Measurements from ENCODE around the gene STEAP1B.

The STEAP1B gene

DNA sequence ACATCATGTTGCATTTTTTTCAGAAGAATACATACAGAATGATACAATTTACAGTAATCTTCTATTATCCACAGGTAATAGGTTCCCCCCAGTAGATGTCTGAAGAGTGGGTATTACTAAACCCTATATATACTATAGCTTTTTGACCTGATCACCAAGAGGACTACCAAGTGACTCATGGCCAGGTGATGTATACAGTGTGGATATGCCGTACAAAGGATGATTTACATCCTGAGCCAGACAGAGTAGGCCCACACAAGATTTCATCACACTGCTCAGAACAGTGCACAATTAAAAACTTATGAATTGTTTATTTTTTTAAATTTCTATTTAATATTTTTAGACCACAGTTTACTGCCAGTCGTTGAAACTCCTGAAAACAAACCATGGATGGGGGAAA lies 70.6 kb downstream of the STEAP1B start:
- no peak overlapping the region for H3K27ac ChIP-seq
- no peak overlapping the region for H3K9ac ChIP-seq
- H3K4me1 ChIP-seq, result peaks cover 37% of the 10 kb centered on the region
- H3K36me3 ChIP-seq, result no peaks in the 10 kb centered on the region
- no peak overlapping the region for H3K4me2 ChIP-seq
- H3K9me3 ChIP-seq, result no peaks in the 10 kb centered on the region
- no peak for TF ChIP-seq Cebpa-rat (IDR thresholded peaks at IDR 0.05)
- H4K20me1 ChIP-seq, result no peaks in the 10 kb centered on the region
- H3K27me3 ChIP-seq, result no peaks in the 10 kb centered on the region
- no peak overlapping the region for H3K4me3 ChIP-seq

DNA sequence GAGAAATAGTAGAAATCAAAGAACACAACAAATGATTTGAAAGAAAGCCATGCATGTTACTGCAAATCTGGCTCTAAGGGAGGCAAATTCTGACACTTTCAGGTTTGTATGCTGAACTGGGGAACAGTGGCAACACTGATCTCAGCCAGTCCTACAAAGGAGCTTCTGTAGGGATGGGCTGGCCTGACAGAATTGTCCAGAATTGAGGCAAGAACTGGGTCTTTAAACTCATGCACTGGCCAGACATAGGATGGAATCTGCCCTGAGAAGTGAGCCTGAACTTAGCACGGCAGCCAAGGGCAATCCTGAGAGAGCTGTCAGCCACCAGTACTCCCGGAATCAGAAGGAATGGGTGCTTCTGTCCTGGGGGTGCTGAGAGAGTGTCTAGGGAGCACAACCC lies 72.1 kb downstream of the STEAP1B start:
- H3K4me3 ChIP-seq, result no peak overlapping the region
- H4K20me1 ChIP-seq, result no peaks in the 10 kb centered on the region
- H3K4me2 ChIP-seq, result no peak overlapping the region
- TF ChIP-seq Cebpa-rat (IDR thresholded peaks at IDR 0.05), result no peak
- no peaks in the 10 kb centered on the region for H3K9me3 ChIP-seq
- no peak overlapping the region for H3K9ac ChIP-seq
- H3K27me3 ChIP-seq, result no peaks in the 10 kb centered on the region
- H3K4me1 ChIP-seq, result peaks cover 23% of the 10 kb centered on the region
- H3K36me3 ChIP-seq, result no peaks in the 10 kb centered on the region
- no peak overlapping the region for H3K27ac ChIP-seq

DNA sequence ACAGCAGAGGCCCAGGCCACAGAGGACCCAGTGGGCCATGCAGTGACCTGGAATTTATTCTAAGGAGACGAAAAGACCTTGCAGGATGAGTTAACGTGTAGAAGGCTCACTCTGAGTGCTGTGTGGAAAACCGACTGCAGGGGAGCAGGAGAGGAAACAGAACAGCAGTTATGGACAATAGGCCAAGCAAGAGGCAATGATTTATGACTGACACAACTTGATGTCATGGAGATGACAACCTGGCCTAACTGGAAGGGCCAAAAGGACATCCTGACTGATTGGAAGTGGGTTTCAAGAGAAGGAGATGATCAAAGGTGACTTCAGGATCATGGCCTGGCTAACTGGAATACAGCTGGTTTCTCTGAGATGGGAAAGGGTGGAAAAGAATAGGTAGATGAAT lies 72.9 kb downstream of the STEAP1B start:
- Histone ChIP-seq H3K27ac (no peak overlapping the region), H3K4me1 (peaks cover 20% of the 10 kb centered on the region), H3K9ac (no peak overlapping the region), H3K9me3 (no peaks in the 10 kb centered on the region), H3K27me3 (no peaks in the 10 kb centered on the region), H3K36me3 (no peaks in the 10 kb centered on the region), H3K4me3 (no peak overlapping the region), H4K20me1 (no peaks in the 10 kb centered on the region), H3K4me2 (no peak overlapping the region)
- no peak for TF ChIP-seq Cebpa-rat (IDR thresholded peaks at IDR 0.05)

DNA sequence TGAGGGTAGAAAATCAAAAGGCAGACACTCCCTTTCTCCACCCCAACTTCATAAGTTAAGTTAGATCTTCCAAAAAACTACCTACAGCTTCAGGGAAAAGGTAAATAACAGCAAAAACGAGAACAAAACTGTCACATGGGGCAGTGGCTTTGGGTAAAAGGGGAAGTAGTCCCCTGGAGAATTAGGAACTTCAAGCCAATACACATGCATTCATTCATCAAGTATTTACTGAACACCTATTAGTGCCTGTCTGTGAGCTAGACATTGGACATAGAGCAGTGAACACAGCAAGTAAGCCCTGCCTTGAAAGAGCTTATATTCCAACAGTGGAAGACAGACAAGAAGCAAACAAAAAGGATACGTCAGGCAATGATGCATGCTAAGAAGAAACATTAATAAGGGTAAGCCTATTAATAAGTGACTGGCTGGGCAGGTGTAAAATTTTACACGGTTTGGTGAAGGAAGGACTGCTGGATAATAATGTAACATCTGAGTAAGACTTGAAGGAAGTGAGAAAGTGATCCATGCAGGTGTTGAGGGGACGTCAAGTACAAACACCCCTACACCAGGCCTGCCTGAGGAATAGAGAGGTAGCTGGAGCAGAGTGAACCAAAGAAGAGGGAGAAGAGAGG lies 73.4 kb downstream of the STEAP1B start:
- Histone ChIP-seq H3K4me1 (peaks cover 20% of the 10 kb centered on the region), H3K9ac (no peak overlapping the region), H3K27ac (no peak overlapping the region), H4K20me1 (no peaks in the 10 kb centered on the region), H3K4me3 (no peak overlapping the region), H3K4me2 (peak overlapping the region; percentile 21; the same call in 1 of the 2 replicates), H3K36me3 (no peaks in the 10 kb centered on the region), H3K27me3 (no peaks in the 10 kb centered on the region), H3K9me3 (no peaks in the 10 kb centered on the region)
- TF ChIP-seq Cebpa-rat (IDR thresholded peaks at IDR 0.05), result no peak

DNA sequence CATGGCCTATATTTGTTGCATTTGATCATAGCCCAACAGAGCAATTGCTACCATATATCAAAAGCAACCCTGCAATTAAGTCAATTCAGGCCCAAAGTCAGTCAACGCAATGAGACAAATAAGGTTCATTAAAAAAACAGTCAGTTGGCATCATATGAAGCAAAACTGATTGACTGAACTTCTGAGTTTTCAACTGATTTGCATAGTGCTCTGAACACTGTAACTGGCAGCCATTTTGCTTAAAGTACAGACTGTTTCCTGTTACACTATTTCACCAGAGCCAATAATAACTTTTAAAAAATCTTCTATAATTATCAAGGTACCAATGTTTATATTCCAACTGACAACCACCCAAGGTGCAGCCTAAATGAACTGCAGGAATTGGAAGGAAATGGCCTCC lies 74.6 kb downstream of the STEAP1B start:
- H3K4me3 ChIP-seq, result no peak overlapping the region
- TF ChIP-seq Cebpa-rat (IDR thresholded peaks at IDR 0.05), result no peak
- H3K4me2 ChIP-seq, result peak overlapping the region; percentile 13
- H3K9ac ChIP-seq, result no peak overlapping the region
- H3K4me1 ChIP-seq, result peaks cover 20% of the 10 kb centered on the region
- no peak overlapping the region for H3K27ac ChIP-seq
- H4K20me1 ChIP-seq, result no peaks in the 10 kb centered on the region
- no peaks in the 10 kb centered on the region for H3K36me3 ChIP-seq
- no peaks in the 10 kb centered on the region for H3K9me3 ChIP-seq
- H3K27me3 ChIP-seq, result no peaks in the 10 kb centered on the region

DNA sequence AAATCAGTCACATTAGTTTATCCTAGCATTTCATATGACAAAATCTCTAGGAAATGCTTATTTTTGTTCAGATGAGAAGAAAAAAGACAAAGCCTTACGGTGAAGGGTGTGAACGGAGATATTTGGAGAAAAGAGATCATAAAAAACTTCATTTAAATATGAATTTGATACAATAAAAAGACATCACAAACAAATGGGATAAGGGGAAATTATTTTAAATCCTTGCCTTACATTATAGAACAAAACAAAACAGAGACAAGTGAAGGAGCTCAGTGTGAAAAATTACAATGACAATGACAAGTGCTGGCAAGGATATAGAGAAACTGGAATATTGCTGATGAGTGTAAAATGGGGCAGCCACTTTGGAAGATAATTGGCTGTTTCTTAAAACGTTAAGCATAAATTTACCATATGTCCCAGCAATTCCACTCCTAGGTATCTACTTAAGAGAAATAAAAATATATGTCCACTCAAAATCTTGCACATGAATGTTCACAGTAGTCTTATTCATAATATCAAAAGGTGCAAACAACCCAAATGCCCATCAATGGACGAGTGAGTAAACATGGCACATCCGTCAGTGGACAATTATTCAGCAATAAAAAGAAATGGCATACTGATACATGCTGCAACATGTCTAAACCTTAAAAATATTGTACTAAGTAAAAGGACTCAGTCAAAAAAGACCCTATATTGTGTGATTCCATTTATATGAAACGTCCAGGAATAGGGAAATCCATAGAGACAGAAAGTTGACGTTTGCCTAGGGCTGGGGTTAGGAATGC lies 77.0 kb downstream of the STEAP1B start:
- Histone ChIP-seq H3K36me3 (no peaks in the 10 kb centered on the region), H3K4me2 (no peak overlapping the region)

DNA sequence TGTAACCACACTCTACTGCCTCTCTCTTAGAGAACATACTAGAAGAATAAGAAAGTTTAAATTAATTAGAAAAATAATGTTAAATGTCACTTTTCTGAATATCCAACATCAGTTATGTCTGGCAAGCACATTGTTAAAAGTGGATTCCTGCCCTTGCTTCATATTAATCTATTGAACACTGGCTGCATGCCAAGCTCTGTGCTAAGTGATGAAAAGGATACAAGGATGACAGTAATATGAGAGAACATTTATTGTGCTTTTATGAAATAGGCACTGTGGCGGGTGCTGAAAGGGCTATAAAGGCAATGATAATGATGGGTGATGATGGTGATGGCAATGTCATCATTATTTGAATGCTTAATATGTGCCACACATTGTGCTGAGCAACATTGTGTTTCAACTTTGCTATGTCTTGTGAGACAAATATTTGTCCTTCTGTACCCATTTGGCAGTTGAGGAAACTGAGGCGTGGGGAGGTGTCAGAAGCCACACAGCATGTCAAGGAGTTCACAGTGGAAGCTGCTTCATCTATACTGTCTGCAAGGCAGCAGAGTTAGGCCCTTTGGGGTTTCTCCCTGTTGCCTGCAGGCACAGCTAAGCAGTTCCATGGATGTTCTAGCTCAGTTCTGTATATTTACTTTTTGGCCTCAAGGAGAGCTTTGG lies 78.9 kb downstream of the STEAP1B start:
- no peak overlapping the region for H3K4me3 ChIP-seq
- no peak overlapping the region for H3K27ac ChIP-seq
- H4K20me1 ChIP-seq, result no peaks in the 10 kb centered on the region
- no peaks in the 10 kb centered on the region for H3K9me3 ChIP-seq
- H3K4me1 ChIP-seq, result peaks cover 22% of the 10 kb centered on the region
- no peaks in the 10 kb centered on the region for H3K36me3 ChIP-seq
- no peak for TF ChIP-seq Cebpa-rat (IDR thresholded peaks at IDR 0.05)
- no peaks in the 10 kb centered on the region for H3K27me3 ChIP-seq
- no peak overlapping the region for H3K9ac ChIP-seq
- H3K4me2 ChIP-seq, result no peak overlapping the region

More for the DNA sequence above, 77.0 kb downstream of the STEAP1B start:
- H4K20me1 ChIP-seq, result no peaks in the 10 kb centered on the region
- peaks cover 30% of the 10 kb centered on the region for H3K4me1 ChIP-seq
- no peak overlapping the region for H3K27ac ChIP-seq
- no peak for TF ChIP-seq Cebpa-rat (IDR thresholded peaks at IDR 0.05)
- no peak overlapping the region for H3K4me3 ChIP-seq
- no peak overlapping the region for H3K9ac ChIP-seq
- H3K9me3 ChIP-seq, result no peaks in the 10 kb centered on the region
- no peaks in the 10 kb centered on the region for H3K27me3 ChIP-seq

DNA sequence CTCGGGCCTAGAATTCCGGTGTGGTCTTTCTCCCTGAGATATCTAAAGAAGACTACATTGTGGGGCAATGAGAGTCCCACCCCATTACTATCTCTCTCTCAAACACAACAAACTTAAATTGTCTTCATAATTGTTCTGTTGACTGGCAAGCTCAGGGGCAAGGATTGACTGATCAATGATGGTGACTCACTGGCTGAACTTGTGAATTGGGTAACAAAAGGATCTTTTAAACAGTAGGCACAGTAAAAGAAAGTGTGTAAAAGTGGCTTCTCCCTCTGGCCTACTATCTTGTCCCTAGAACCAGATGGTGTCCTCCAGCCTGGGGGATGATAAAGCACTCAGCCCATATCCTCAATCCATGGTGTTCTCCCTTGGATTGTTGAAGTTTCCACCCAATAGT lies 80.0 kb downstream of the STEAP1B start:
- no peak for TF ChIP-seq Cebpa-rat (IDR thresholded peaks at IDR 0.05)
- Histone ChIP-seq H3K4me1 (peaks cover 11% of the 10 kb centered on the region), H3K9me3 (no peaks in the 10 kb centered on the region), H3K9ac (no peak overlapping the region), H3K27me3 (no peaks in the 10 kb centered on the region), H3K4me3 (no peak overlapping the region), H3K4me2 (0 out of 2 replicates have a peak overlapping the region, but pooled peaks have one; percentile 6), H3K27ac (no peak overlapping the region), H4K20me1 (no peaks in the 10 kb centered on the region), H3K36me3 (no peaks in the 10 kb centered on the region)

DNA sequence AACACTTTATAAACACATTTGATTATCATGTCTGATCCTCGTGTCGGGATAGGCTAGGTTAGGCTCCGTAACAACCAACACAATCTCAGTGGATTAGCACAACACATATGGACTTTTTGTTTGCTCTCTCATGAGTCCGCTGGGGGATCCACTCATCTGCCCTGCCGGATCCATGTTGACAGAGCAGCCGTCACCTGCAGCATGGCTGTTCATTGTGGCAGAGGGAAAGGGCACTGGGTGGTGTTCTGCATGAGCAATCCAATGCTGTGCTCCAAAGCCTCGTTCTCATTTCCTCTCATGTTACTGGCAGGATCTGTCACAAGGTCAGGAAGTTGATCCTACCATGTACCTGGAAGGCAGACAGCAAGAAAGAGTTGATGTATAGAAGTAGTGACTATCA lies 80.5 kb downstream of the STEAP1B start:
- Histone ChIP-seq H3K4me1 (peaks cover 11% of the 10 kb centered on the region), H3K9me3 (no peaks in the 10 kb centered on the region), H3K36me3 (no peaks in the 10 kb centered on the region), H3K27me3 (no peaks in the 10 kb centered on the region), H3K4me2 (0 out of 2 replicates have a peak overlapping the region, but pooled peaks have one; percentile 6), H4K20me1 (no peaks in the 10 kb centered on the region), H3K4me3 (no peak overlapping the region), H3K9ac (no peak overlapping the region), H3K27ac (no peak overlapping the region)
- no peak for TF ChIP-seq Cebpa-rat (IDR thresholded peaks at IDR 0.05)
